ENCODE data around the gene ABCC6.
A peak's percentile ranks its signal among the peaks of the same experiment; 100 is the strongest.
"Not testable (repeated sequence)": the region's sequence is repeated elsewhere in the genome, so short reads cannot be mapped to it uniquely, and the experiment has no call there.

ABCC6 gene

DNA sequence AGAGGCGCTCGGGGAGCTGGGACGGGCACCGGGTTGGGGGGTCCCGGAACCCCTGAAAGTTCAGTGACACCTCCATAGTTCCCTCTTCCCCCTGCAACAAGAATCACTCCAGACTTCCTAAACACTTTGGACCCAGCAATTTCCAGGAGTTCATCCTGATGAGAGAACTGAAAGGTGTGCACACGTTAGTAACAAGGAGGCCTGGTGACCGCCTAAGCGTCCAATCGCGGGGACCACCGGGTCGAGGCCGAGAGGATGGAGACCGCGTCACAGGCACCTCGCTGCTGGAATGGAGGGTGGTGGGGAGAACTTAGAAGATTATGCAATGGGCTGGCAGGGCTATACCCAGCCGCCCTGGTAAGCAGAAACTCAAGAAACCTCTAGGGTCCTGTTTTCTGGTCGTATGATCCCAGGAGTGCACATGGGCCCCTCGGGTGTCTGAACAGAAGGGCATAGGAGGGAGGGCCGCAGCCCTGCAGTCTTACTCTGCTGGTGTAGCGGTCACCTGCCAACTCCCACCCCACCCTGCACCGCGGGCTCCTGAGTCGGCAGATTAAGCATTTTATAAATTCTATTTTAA lies 458 bp upstream of the ABCC6 start:
- not testable (repeated sequence) for DNase-seq (ENCODE audit: low read depth in 2 of 2)

DNA sequence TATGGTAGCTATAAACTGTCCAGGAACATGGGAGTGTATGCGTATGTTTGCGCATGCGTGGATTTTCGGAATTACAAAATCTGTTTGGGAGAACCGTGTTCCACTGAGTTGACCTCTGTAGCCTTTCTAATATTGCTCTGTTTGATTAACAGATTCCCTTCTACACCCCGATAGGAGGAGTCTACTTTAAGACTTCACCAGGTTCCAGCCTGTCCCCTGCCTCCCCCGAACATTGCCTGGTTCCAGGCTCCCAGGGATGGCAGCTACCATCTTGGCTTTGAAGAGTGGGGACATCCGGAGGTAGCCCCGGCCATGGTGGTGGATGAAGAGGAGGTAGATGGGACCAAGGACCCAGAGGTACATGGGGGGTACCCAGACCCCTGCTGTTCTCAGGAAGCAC lies 1.9 kb downstream of the ABCC6 start:
- not testable (repeated sequence) for DNase-seq (ENCODE audit: low read depth in 2 of 2)

DNA sequence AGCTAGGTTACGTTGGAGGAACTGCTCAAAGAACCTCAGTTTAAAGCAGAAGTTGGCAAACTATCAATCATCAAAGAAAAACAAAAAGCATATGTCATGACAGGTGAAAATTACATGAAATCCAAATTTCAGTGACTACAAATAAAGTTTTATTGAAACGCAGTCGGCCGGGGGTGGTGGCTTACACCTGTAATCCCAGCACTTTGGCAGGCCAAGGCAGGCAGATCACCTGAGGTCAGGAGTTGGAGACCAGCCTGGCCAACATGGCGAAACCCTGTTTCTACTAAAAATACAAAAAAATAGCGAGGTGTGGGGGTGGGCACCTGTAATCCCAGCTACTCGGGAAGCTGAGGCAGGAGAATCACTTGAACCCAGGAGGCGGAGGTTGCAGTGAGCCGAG lies 2.8 kb downstream of the ABCC6 start:
- not testable (repeated sequence) for DNase-seq (ENCODE audit: low read depth in 2 of 2)

DNA sequence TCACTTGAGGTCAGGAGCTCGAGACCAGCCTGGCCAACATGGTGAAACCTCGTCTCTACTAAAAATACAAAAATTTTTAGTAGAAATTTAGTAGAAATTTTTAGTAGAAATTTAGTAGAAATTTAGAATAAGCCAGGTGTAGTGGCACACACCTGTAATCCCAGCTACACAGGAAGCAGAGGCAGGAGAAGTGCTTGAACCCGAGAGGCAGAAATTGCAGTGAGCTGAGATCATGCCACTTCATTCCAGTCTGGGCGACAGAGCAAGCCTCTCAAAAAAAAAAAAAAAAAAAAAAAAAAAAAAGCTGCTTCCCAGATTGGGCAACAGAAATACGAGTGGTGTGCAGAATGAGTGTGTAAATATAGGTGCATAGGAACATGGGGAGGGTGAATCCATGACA lies 4.5 kb downstream of the ABCC6 start:
- DNase-seq (ENCODE audit: low read depth in 2 of 2): not testable (repeated sequence)

DNA sequence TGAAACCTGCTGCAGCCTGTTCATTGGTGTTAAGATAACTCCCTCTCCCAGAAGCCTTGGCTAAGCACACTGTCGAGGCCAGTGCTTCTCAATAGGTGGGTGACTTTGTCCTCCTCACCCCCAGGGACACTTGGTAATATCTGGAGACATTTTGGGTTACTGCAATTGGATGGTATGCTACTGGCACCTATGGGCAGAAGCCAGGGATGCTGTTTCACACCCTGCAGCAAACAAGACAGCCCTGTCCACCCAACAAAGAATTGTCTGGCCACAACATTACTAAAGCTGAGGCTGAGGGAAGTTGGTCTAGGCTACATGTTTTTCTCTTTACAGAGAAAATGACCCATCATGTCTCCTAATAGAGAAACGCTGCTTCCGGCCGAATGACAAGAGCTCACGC lies 4.9 kb downstream of the ABCC6 start:
- DNase-seq (ENCODE audit: low read depth in 2 of 2): not testable (repeated sequence)

DNA sequence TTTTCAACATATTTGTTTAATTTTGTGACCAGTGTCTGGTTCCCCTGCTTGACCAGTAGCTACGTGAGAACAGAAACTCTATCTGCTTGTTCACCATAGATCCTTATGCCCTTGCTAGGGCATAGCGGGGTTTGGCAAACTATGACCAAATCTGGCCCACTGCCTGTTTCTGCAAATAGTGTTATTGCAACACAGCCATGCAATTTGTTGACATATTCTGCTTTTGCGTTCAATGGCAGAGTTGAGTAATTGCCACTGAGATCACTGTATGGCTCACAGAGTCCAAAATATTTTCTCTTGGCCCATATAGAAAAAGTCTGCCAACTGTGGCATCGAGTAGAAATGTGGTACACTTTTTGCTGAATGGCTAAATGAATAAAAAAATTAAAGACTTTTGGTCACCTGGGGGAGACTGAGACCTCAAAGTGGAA lies 9.4 kb downstream of the ABCC6 start:
- not testable (repeated sequence) for DNase-seq (ENCODE audit: low read depth in 2 of 2)

DNA sequence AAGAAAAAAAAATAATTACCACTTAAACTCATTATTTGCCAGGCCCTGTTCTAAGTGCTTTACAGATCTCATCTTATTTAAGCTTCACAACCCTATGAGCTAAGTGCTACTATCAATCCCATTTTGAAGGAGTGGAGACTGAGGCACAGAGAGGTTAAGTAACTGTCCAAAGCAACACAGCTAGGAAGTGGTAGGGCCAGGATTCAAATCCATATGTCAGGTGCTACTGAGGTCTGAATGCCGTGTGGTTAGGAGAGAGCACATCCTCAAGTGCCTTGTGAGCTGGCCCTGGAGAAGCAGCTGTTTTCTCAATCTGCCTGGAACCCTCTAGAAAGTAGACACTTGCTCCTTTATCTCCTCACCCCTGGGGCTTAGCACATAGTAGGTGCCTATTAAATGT lies 11.9 kb downstream of the ABCC6 start:
- DNase-seq (ENCODE audit: low read depth in 2 of 2): not testable (repeated sequence)

- DNase-seq (ENCODE audit: low read depth in 2 of 2): not testable (repeated sequence)
These were observed 14.8 kb downstream of the ABCC6 start for GRCh38 chr16:16208461-16208860.

- not testable (repeated sequence) for DNase-seq (ENCODE audit: low read depth in 2 of 2)
These were observed 15.4 kb downstream of the ABCC6 start for GRCh38 chr16:16207787-16208334.

DNA sequence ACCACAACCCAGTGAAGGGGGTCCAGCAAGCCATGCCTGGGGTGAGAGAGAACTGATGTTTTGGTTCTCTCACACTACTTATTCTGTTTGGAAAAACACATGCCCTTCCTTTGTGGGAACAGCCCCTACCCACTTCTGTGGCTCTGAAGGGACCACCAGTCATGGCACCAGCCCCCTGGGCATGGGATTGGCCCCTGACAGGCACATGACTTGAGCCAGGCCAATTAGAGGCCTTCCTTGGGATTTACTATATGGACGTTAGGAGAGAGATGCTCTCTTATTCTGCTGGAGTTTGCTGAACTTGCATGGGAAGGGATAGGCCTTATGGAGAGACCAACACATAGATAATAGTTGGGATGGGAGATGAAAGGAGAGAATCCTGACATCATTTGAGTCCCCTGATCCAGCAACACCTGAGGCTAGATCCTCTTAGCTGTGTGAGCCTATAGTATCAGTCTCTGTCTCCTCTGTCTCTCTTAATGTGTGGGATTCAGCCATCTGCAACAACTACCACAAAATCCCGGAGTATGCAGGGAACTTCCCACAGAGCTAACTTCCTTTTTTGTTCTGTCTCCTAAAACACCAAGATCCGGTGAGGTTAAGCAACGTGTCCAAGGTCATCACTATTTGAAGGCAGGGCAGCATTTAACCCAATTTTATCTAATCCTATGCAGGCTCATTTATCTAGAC lies 16.1 kb downstream of the ABCC6 start:
- DNase-seq (ENCODE audit: low read depth in 2 of 2): not testable (repeated sequence)

DNA sequence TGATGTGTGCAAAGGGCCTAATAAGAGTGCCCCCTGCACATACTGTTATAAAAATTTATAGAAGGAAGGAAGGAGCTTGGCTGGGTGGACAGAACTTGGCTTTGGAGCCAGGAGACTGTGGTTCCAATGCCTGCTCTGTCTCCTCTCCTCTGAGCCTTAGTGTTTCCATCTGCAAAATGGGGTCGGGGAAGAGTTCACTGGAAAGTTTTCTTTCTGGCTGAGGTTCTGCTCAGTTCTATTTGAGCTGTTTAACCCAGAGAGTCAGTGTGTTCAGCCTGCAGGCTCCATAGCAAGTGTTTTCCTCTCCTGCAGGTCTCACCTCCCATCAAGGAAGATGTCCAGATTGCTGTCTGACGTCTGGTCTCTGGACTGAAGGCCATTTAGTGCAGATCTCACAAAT lies 17.4 kb downstream of the ABCC6 start:
- not testable (repeated sequence) for DNase-seq (ENCODE audit: low read depth in 2 of 2)

- DNase-seq (ENCODE audit: low read depth in 2 of 2): not testable (repeated sequence)
These were observed 18.7 kb downstream of the ABCC6 start for GRCh38 chr16:16204552-16204951.

GRCh38 chr16:16203494-16203893 lies 19.8 kb downstream of the ABCC6 start:
- not testable (repeated sequence) for DNase-seq (ENCODE audit: low read depth in 2 of 2)

GRCh38 chr16:16202400-16203143 lies 20.7 kb downstream of the ABCC6 start:
- peak; percentile 18 to 20 for DNase-seq (ENCODE audit: low read depth in 2 of 2)

GRCh38 chr16:16201880-16202279 lies 21.4 kb downstream of the ABCC6 start:
- not testable (repeated sequence) for DNase-seq (ENCODE audit: low read depth in 2 of 2)

- DNase-seq (ENCODE audit: low read depth in 2 of 2): not testable (repeated sequence)
These were observed 22.9 kb downstream of the ABCC6 start for GRCh38 chr16:16200391-16200790.

DNA sequence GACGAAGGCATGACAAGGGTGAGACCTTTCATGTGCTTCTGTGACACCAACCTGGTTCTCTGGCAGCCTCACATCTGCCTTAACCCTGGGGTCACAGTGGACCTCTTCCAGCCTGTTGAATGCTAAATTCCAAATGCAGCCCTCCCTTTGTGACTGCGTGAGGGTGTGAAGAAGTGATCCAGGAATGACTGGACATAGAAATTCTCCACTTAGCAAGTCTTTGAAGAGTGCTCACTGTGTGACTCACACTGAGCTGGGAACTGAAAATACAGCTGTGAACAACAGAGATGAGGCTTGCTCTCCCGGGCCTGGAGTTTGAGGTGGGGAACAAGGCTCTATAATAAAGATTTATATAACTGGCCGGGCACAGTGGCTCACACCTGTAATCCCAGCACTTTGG lies 23.9 kb downstream of the ABCC6 start:
- not testable (repeated sequence) for DNase-seq (ENCODE audit: low read depth in 2 of 2)

- DNase-seq (ENCODE audit: low read depth in 2 of 2): no peak
These were observed 25.3 kb downstream of the ABCC6 start for GRCh38 chr16:16197966-16198365.

DNA sequence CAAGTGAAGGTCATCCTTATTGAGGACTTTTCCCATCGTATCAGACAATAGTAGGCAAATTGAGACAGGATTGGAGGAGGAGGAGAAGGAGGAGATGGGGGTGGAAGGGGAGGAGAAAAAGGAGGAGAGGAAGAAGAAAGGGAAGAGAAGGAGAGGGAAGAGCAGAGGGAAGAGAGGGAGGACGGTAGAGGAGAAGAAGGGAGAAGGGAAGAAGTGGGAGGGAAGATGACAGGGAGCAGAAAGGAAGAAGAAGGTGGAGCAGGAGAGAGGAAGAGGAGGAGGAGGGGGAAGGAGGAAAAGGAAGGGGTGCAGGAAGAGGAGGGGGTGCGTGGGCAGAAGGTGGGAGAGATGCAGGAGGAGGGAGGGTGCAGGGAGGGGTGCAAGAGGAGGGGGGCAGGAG lies 26.0 kb downstream of the ABCC6 start:
- DNase-seq (ENCODE audit: low read depth in 2 of 2): no peak

DNA sequence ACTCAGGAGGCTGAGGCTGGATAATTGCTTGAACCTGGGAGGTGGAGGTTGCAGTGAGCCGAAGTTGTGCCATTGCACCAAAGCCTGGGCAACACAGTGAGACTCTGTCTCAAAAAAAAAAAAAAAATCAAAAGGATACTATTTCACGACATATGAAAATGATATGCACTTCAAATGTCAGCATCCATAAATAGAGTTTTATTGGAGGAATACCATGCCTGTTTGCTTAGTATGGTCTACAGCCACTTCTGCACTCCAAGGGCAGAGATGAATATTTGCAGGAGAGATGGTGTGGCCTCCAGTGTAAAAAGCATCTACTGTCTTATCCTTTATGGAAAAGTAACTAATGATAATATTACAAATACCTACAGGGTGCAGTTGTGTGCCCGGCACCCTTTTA lies 27.2 kb downstream of the ABCC6 start:
- DNase-seq (ENCODE audit: low read depth in 2 of 2): no peak

GRCh38 chr16:16191493-16192167 lies 31.7 kb downstream of the ABCC6 start:
- no peak for DNase-seq (ENCODE audit: low read depth in 2 of 2)

DNA sequence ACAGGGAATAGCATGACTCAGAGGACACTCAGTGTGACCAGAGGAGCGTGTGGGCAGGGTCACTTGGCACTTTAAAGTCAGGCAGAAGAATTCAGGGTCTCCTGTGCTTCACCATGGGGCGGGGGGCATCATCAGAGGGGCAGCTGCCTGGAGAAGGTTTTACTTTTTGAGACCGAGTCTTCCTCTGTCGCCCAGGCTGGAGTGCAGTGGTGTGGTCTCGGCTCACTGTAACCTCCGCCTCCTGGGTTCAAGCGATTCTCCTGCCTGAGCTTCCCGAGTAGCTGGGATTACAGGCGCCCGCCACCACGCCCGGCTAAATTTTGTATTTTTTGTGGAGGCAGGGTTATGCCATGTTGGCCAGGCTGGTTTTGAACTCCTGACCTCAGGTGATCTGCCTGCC lies 32.3 kb downstream of the ABCC6 start:
- not testable (repeated sequence) for DNase-seq (ENCODE audit: low read depth in 2 of 2)
